IMR-90 (cell line): ENCODE data around the gene DOCK2. TPM values are rescaled to one million over a fixed set of nuclear protein-coding genes. Genes with fewer than 3 reads are reported as not detected.

Source experiments
- ATAC-seq: fragments of 200-7000 bp; cut with Tn5 transposase; 2 replicates; pipeline ENCODE4 v1.9.1; 2020; ENCODE audit warnings: low read depth, mild to moderate bottlenecking, moderate library complexity
- BruUV-seq: library from RNA; stranded (reverse); fragments of 400-500 nt; replicated peaks from 2 replicates; lab custom pipeline; 2021; lab: Mats Ljungman, UMichigan
- CTCF ChIA-PET: fragments of 300-600 bp; formaldehyde crosslinking; extraction: SDS; loops from one replicate; lab custom pipeline; 2021; ENCODE audit warnings: antibody characterized with exemption; lab: Yijun Ruan, JAX
- POLR2A ChIA-PET: fragments of 300-600 bp; sonication (Branson Sonifier 250); formaldehyde crosslinking; loops from one replicate; lab custom pipeline; 2022; ENCODE audit warnings: antibody characterized with exemption; ENCODE audit not compliant: unreplicated experiment; lab: Charles Lee
- DNase-seq: peaks from one replicate; pipeline ENCODE4 v3.0.0; 2013
- H2AFZ ChIP-seq: replicated peaks from 2 replicates; pipeline ENCODE3; 2013; ENCODE audit warnings: low read length, mild to moderate bottlenecking; ENCODE audit not compliant: poor library complexity
- H2AK5ac ChIP-seq: 2 replicates; pipeline ENCODE4 v1.6.1; 2013; ENCODE audit warnings: low read depth, low read length, inconsistent platforms
- H2AK9ac ChIP-seq: replicated peaks from 2 replicates; pipeline ENCODE3; 2013; ENCODE audit warnings: mild to moderate bottlenecking, low read depth, low read length, moderate library complexity; ENCODE audit not compliant: poor library complexity
- H2BK120ac ChIP-seq: 2 replicates; pipeline ENCODE4 v1.6.1; 2013; ENCODE audit warnings: low read depth, low read length, inconsistent platforms
- H2BK15ac ChIP-seq: 3 replicates; pipeline ENCODE4 v1.6.1; 2013; ENCODE audit warnings: low read depth, low read length, inconsistent platforms
- H2BK20ac ChIP-seq: 2 replicates; pipeline ENCODE4 v1.6.1; 2013; ENCODE audit warnings: low read depth, mild to moderate bottlenecking, inconsistent platforms, low read length, moderate library complexity
- H2BK5ac ChIP-seq: 2 replicates; pipeline ENCODE4 v1.6.1; 2013; ENCODE audit warnings: mild to moderate bottlenecking, low read depth, low read length, inconsistent platforms; ENCODE audit not compliant: poor library complexity, severe bottlenecking
- H3K14ac ChIP-seq: replicated peaks from 2 replicates; pipeline ENCODE4 v1.6.1; 2013; ENCODE audit warnings: low read depth, low read length, inconsistent platforms
- H3K18ac ChIP-seq: 2 replicates; pipeline ENCODE4 v1.6.1; 2013; ENCODE audit warnings: low read depth, low read length, control low read depth
- H3K23ac ChIP-seq: 2 replicates; pipeline ENCODE4 v1.6.1; 2013; ENCODE audit warnings: low read depth, low read length, inconsistent platforms
- H3K27ac ChIP-seq: 2 replicates; pipeline ENCODE4 v1.5.1; 2013; ENCODE audit warnings: mild to moderate bottlenecking, control low read depth, low read length; ENCODE audit not compliant: insufficient read depth
- H3K27me3 ChIP-seq: 2 replicates; pipeline ENCODE4 v1.6.1; 2013; ENCODE audit warnings: low read length; ENCODE audit not compliant: control insufficient read depth, insufficient read depth
- H3K36me3 ChIP-seq: 2 replicates; pipeline ENCODE4 v1.6.1; 2013; ENCODE audit warnings: low read length, mixed read lengths; ENCODE audit not compliant: control insufficient read depth, insufficient read depth
- H3K4ac ChIP-seq: 2 replicates; pipeline ENCODE4 v1.6.1; 2013; ENCODE audit warnings: low read depth, low read length, inconsistent platforms
- H3K4me1 ChIP-seq: 2 replicates; pipeline ENCODE4 v1.6.1; 2013; ENCODE audit warnings: low read length, mixed read lengths; ENCODE audit not compliant: control insufficient read depth, insufficient read depth
- H3K4me2 ChIP-seq: 2 replicates; pipeline ENCODE4 v1.6.1; 2013; ENCODE audit warnings: low read depth, mild to moderate bottlenecking, control low read depth, low read length, moderate library complexity
- H3K4me3 ChIP-seq: 2 replicates; pipeline ENCODE4 v1.5.1; 2013; ENCODE audit warnings: low read depth, mild to moderate bottlenecking, control low read depth, low read length, moderate library complexity; ENCODE audit not compliant: insufficient read depth
- H3K56ac ChIP-seq: 2 replicates; pipeline ENCODE4 v1.6.1; 2013; ENCODE audit warnings: low read length, inconsistent platforms; ENCODE audit not compliant: insufficient read depth; ENCODE audit errors: extremely low read depth
- H3K79me1 ChIP-seq, 2 experiments: 2 replicates each; pipeline ENCODE4 v1.6.1; 2013; ENCODE audit warnings: low read length in 2 of 2, inconsistent platforms in 1 of 2, low read depth in 1 of 2
- H3K9ac ChIP-seq: 2 replicates; pipeline ENCODE4 v1.6.1; 2013; ENCODE audit warnings: low read depth, low read length, control low read depth
- H3K9me1 ChIP-seq: 2 replicates; pipeline ENCODE4 v1.6.1; 2013; ENCODE audit warnings: low read length, inconsistent platforms; ENCODE audit not compliant: insufficient read depth
- H3K9me3 ChIP-seq: 2 replicates; pipeline ENCODE4 v1.6.1; 2013; ENCODE audit warnings: low read length; ENCODE audit not compliant: control insufficient read depth, insufficient read depth
- H4K20me1 ChIP-seq: 2 replicates; pipeline ENCODE4 v1.6.1; 2013; ENCODE audit warnings: low read length, inconsistent platforms; ENCODE audit not compliant: insufficient read depth
- H4K5ac ChIP-seq: 2 replicates; pipeline ENCODE4 v1.6.1; 2013; ENCODE audit warnings: mild to moderate bottlenecking, low read depth, low read length, control low read depth
- H4K8ac ChIP-seq, 2 experiments: 2 replicates each; pipeline ENCODE4 v1.6.1; 2013; ENCODE audit warnings: low read depth in 2 of 2, low read length in 2 of 2, control low read depth in 1 of 2, inconsistent platforms in 1 of 2
- H4K91ac ChIP-seq: 2 replicates; pipeline ENCODE4 v1.6.1; 2013; ENCODE audit warnings: low read depth, low read length, inconsistent platforms; ENCODE audit not compliant: insufficient read depth
- BHLHE40 ChIP-seq: fragments of 150-350 bp; IDR thresholded peaks from 2 replicates; pipeline ENCODE4 v1.6.1; 2016; ENCODE audit warnings: mild to moderate bottlenecking, low read depth, low read length
- CEBPB ChIP-seq: IDR thresholded peaks from 2 replicates; pipeline ENCODE4 v1.6.1; 2012; ENCODE audit warnings: low read depth, low read length, improper control_type of control experiment
- CHD1 ChIP-seq: IDR thresholded peaks from 2 replicates; pipeline ENCODE4 v1.6.1; 2012; ENCODE audit warnings: low read depth, low read length, improper control_type of control experiment
- FOS ChIP-seq: fragments of 150-350 bp; IDR thresholded peaks from 2 replicates; pipeline ENCODE4 v1.6.1; 2016; ENCODE audit warnings: low read depth, low read length
- MAFK ChIP-seq: IDR thresholded peaks from 2 replicates; pipeline ENCODE4 v1.6.1; 2012; ENCODE audit warnings: low read depth, low read length, improper control_type of control experiment
- MXI1 ChIP-seq: IDR thresholded peaks from 2 replicates; pipeline ENCODE4 v1.6.1; 2012; ENCODE audit warnings: low read depth, mild to moderate bottlenecking, low read length, moderate library complexity, borderline replicate concordance
- NFE2L2 ChIP-seq: fragments of 150-350 bp; IDR thresholded peaks from 2 replicates; pipeline ENCODE4 v1.6.1; 2016; ENCODE audit warnings: low read depth, mild to moderate bottlenecking, low read length
- POLR2A ChIP-seq: IDR thresholded peaks from 2 replicates; pipeline ENCODE4 v1.6.1; 2012; ENCODE audit warnings: mild to moderate bottlenecking, low read depth, low read length
- RAD21 ChIP-seq: IDR thresholded peaks from 2 replicates; pipeline ENCODE4 v1.6.1; 2012; ENCODE audit warnings: low read length, improper control_type of control experiment
- RCOR1 ChIP-seq: IDR thresholded peaks from 2 replicates; pipeline ENCODE4 v1.6.1; 2012; ENCODE audit warnings: mild to moderate bottlenecking, low read length, improper control_type of control experiment; ENCODE audit not compliant: insufficient replicate concordance
- RFX5 ChIP-seq: IDR thresholded peaks from 2 replicates; pipeline ENCODE4 v1.8.0; 2012; ENCODE audit warnings: low read depth, mild to moderate bottlenecking, low read length, moderate library complexity
- SMC3 ChIP-seq: fragments of 150-350 bp; IDR thresholded peaks from 2 replicates; pipeline ENCODE4 v1.6.1; 2016; ENCODE audit warnings: low read depth, mild to moderate bottlenecking, antibody characterized with exemption, low read length, moderate library complexity
- WGBS, 2 experiments: methylation state at CpG; one replicate each; pipeline versions ENCODE4 v1.1.5 to v1.1.7; 2013; ENCODE audit warnings: missing lambda C conversion rate in 2 of 2; ENCODE audit not compliant: insufficient read length in 1 of 2; ENCODE audit errors: extremely low coverage in 2 of 2; 5-methylcytosine and 5-hydroxymethylcytosine counted together
- dilution Hi-C: fragments of 300-500 bp; cut with HindIII; formaldehyde crosslinking; loops from one replicate; pipeline ENCODE4 v1.14.3; 2018; ENCODE audit warnings: low sequenced_read_pairs; ENCODE audit not compliant: unreplicated experiment
- in situ Hi-C: fragments of 300-500 bp; cut with MboI; formaldehyde crosslinking; loops from 3 replicates; pipeline ENCODE4 v1.14.3; 2019; ENCODE audit warnings: low sequenced_read_pairs, inconsistent platforms, mixed read lengths
- intact Hi-C: fragments of 100-400 bp; cut with micrococcal nuclease; formaldehyde crosslinking; loops from 2 replicates; pipeline ENCODE4 v1.10.0; 2022
- polyA plus RNA-seq, 3 experiments: library from polyadenylated mRNA; depleted of rRNA; stranded (reverse); fragments of >200 nt; gene quantifications; 2 replicates each; pipeline ENCODE4 v1.2.3, GENCODE V29; 2012; ENCODE audit warnings: low replicate concordance in 1 of 3
- total RNA-seq: library from RNA; depleted of rRNA; stranded (reverse); fragments of >200 nt; gene quantifications from 2 replicates; pipeline ENCODE4 v1.2.3, GENCODE V29; 2012
- TF ChIP-seq, protein P1 (sequence below): fragments of 150-350 bp; IDR thresholded peaks from 2 replicates; pipeline ENCODE4 v1.6.1; 2017; ENCODE audit warnings: mild to moderate bottlenecking, antibody characterized with exemption, low read length, low read depth
- TF ChIP-seq, protein P2 (sequence below): conservative IDR thresholded peaks from 2 replicates; pipeline ENCODE4 v1.5.1; 2012; ENCODE audit warnings: mild to moderate bottlenecking, low read depth, low read length, improper control_type of control experiment

The DOCK2 gene
- total and polyA plus RNA-seq, 2 of the 4 experiments (the other 2 are of a cell fraction) = 0.72 to 3.0 TPM

- dilution Hi-C loops = no loop called here
- in situ Hi-C loops = no loop called here
- intact Hi-C loops = no loop called here
- no peak overlapping the region for H3K4ac ChIP-seq
- H3K4me1 ChIP-seq = no peaks in the 10 kb centered on the region
- no peak for TF ChIP-seq POLR2A
- no peak for TF ChIP-seq CEBPB
- no peak for TF ChIP-seq MAFK
- TF ChIP-seq, protein P1, sequence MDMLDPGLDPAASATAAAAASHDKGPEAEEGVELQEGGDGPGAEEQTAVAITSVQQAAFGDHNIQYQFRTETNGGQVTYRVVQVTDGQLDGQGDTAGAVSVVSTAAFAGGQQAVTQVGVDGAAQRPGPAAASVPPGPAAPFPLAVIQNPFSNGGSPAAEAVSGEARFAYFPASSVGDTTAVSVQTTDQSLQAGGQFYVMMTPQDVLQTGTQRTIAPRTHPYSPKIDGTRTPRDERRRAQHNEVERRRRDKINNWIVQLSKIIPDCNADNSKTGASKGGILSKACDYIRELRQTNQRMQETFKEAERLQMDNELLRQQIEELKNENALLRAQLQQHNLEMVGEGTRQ = no peak
- TF ChIP-seq FOS = no peak
- TF ChIP-seq RFX5 = no peak
- TF ChIP-seq CHD1 = no peak
- TF ChIP-seq, protein P2, sequence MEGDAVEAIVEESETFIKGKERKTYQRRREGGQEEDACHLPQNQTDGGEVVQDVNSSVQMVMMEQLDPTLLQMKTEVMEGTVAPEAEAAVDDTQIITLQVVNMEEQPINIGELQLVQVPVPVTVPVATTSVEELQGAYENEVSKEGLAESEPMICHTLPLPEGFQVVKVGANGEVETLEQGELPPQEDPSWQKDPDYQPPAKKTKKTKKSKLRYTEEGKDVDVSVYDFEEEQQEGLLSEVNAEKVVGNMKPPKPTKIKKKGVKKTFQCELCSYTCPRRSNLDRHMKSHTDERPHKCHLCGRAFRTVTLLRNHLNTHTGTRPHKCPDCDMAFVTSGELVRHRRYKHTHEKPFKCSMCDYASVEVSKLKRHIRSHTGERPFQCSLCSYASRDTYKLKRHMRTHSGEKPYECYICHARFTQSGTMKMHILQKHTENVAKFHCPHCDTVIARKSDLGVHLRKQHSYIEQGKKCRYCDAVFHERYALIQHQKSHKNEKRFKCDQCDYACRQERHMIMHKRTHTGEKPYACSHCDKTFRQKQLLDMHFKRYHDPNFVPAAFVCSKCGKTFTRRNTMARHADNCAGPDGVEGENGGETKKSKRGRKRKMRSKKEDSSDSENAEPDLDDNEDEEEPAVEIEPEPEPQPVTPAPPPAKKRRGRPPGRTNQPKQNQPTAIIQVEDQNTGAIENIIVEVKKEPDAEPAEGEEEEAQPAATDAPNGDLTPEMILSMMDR = no peak
- TF ChIP-seq BHLHE40 = no peak
- no peak for TF ChIP-seq RCOR1
- no peak for TF ChIP-seq MXI1
- no peak for TF ChIP-seq RAD21
- no peak for TF ChIP-seq NFE2L2
- TF ChIP-seq SMC3 = no peak
- no peaks in the 10 kb centered on the region for H3K9me3 ChIP-seq
- no peak overlapping the region for H4K5ac ChIP-seq
- no peak overlapping the region for H2BK20ac ChIP-seq
- H2BK15ac ChIP-seq = no peak overlapping the region
- H2AK5ac ChIP-seq = no peak overlapping the region
- no peak overlapping the region for H2AFZ ChIP-seq
- no peaks in the 10 kb centered on the region for H3K79me1 ChIP-seq
- H3K36me3 ChIP-seq = no peaks in the 10 kb centered on the region
- H4K8ac ChIP-seq = no peak overlapping the region
- H3K9me1 ChIP-seq = no peaks in the 10 kb centered on the region
- H3K9ac ChIP-seq = no peak overlapping the region
- WGBS, 2 experiments = no CpG with 5 or more reads among the region's 1 CpG
- no peaks in the 10 kb centered on the region for H4K20me1 ChIP-seq
- no peak overlapping the region for H3K56ac ChIP-seq
- no TSS peak for BruUV-seq
- POLR2A ChIA-PET = no interaction called here
- no peaks in the 10 kb centered on the region; the same call in 1 of the 2 replicates for H3K27me3 ChIP-seq
- CTCF ChIA-PET = interaction anchor here (1.6 kb wide), 1 partner anchor 9 kb away, joined by 6 read pairs; the partner anchor contains the start of gene INSYN2B
- H2AK9ac ChIP-seq = no peak overlapping the region
- ATAC-seq = peak; percentile 21; the same call in 1 of the 2 replicates
- no peak overlapping the region for H4K91ac ChIP-seq
- no peak overlapping the region for H3K23ac ChIP-seq
- H3K4me3 ChIP-seq = no peak overlapping the region
- H3K18ac ChIP-seq = no peak overlapping the region
- DNase-seq = no peak
- H3K4me2 ChIP-seq = no peak overlapping the region
- H2BK5ac ChIP-seq = no peak overlapping the region
- no peak overlapping the region for H2BK120ac ChIP-seq
- no peak overlapping the region for H3K27ac ChIP-seq
- no peak overlapping the region for H3K14ac ChIP-seq
Observed at GRCh38 chr5:169989365-169989764, 352.3 kb downstream of the DOCK2 start.
